Activated CD4-positive, alpha-beta T cell treated with anti-CD3 and anti-CD28 coated beads, Interleukin-2, amount 10 ng/mL, durations not matched to agents 7 days and 5 days (primary cell): Measurements from ENCODE around the gene DOLPP1. TPM values are rescaled to one million over a fixed set of nuclear protein-coding genes. Genes with fewer than 3 reads are reported as not detected.
A peak's percentile ranks its signal among the peaks of the same experiment; 100 is the strongest.

ENCODE experiments used
- CTCF ChIA-PET: fragments of 350-600 bp; sonication (Branson Sonifier 250); formaldehyde crosslinking; loops from one replicate; lab custom pipeline; 2021; ENCODE audit warnings: antibody characterized with exemption; lab: Charles Lee
- POLR2A ChIA-PET: fragments of 350-600 bp; sonication (Branson Sonifier 250); formaldehyde crosslinking; loops from one replicate; lab custom pipeline; 2021; ENCODE audit warnings: antibody characterized with exemption; lab: Charles Lee
- DNase-seq: peaks from one replicate; pipeline ENCODE4 v3.0.0-alpha.2; 2020
- H3K27ac Mint-ChIP-seq: one replicate; pipeline ENCODE4 v1.8.0; 2021; ENCODE audit warnings: mild to moderate bottlenecking, moderate library complexity, mixed read lengths
- H3K27me3 Mint-ChIP-seq: one replicate; pipeline ENCODE4 v1.8.0; 2021; ENCODE audit warnings: mixed read lengths
- H3K36me3 Mint-ChIP-seq: one replicate; pipeline ENCODE4 v1.8.0; 2021; ENCODE audit warnings: low read depth, mixed read lengths
- H3K4me1 Mint-ChIP-seq: one replicate; pipeline ENCODE4 v1.8.0; 2021; ENCODE audit warnings: mixed read lengths
- H3K4me3 Mint-ChIP-seq: one replicate; pipeline ENCODE4 v1.8.0; 2021; ENCODE audit warnings: mild to moderate bottlenecking, moderate library complexity, mixed read lengths
- H3K9me3 Mint-ChIP-seq: one replicate; pipeline ENCODE4 v1.8.0; 2021; ENCODE audit warnings: mixed read lengths
- total RNA-seq, 2 experiments: library from RNA; stranded (reverse); gene quantifications; one replicate each; pipeline ENCODE4 v1.2.3, GENCODE V29; 2021

DOLPP1 gene
- total RNA-seq, 2 experiments from 2014 or later: 19.5 to 19.6 TPM

DNA sequence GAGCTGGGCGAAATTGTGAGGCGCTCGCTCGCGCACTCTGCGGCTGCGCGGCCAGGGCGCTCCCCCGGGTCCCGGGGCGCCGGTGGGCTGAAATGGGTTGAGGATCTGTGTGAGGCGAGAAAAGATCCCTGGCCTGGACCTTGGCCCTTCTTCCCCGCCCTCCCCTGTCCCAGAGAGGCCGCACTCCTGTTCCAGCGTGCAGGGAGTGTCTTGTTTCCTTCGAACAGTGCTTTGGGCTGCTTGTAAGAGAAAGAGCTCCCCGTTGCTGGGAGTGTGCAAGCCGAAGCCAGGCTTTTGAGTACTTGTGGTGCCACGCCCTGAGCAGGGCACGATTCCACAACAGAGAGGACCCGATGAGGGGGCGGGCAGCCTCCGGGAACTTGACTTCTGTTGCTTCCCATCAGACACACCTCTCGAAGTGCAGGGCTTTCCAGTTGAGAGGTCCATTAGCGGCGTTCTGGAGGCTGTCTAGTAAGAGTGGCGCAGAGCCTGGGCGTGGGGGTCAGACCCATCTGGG lies 535 bp downstream of the DOLPP1 start:
- ChIA-PET CTCF (interaction anchor here (1.2 to 1.8 kb wide), 5 partner anchors 10 to 25 kb away, joined by 3 to 7 read pairs (median 3); no protein-coding TSS in a partner anchor), POLR2A (interaction anchor here (0.5 kb wide), 1 partner anchor 1003 kb away, joined by 4 read pairs; no protein-coding TSS in a partner anchor)
- no peaks in the 10 kb centered on the region for H3K9me3 Mint-ChIP-seq
- peaks cover 4% of the 10 kb centered on the region for H3K36me3 Mint-ChIP-seq
- no peak for DNase-seq
- H3K4me3 Mint-ChIP-seq: peak overlapping the region; percentile 86
- H3K27me3 Mint-ChIP-seq: no peaks in the 10 kb centered on the region
- H3K4me1 Mint-ChIP-seq: peaks cover 34% of the 10 kb centered on the region
- peak overlapping the region; percentile 87 for H3K27ac Mint-ChIP-seq

DNA sequence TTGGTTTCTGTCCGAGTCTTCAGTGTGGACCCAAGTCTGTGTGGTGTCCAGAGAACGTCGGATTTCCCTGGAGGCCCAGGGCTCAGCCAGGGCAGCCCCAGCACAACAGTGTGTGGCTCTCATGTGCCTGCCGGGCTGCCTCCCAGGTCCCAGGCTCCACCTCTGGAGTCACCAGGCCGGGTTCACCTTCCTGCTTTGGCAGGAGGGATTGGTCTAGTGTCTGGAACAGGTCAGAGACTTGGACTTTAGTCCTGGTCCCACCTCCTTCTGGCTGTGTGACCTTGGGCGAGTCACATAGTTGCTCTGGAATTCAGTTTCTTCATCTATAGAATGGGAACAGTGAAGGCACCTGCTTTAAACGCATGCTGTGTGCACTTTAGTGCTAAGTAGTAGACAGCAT lies 3.2 kb downstream of the DOLPP1 start:
- Mint-ChIP-seq H3K27ac (no peak overlapping the region), H3K4me3 (no peak overlapping the region), H3K9me3 (no peaks in the 10 kb centered on the region), H3K4me1 (peaks cover 29% of the 10 kb centered on the region), H3K27me3 (no peaks in the 10 kb centered on the region), H3K36me3 (peaks cover 7% of the 10 kb centered on the region)
- POLR2A ChIA-PET: no interaction called here
- DNase-seq: no peak
- CTCF ChIA-PET: interaction anchor here (1.4 kb wide), 1 partner anchor 11 kb away, joined by 3 read pairs; no protein-coding TSS in a partner anchor

DNA sequence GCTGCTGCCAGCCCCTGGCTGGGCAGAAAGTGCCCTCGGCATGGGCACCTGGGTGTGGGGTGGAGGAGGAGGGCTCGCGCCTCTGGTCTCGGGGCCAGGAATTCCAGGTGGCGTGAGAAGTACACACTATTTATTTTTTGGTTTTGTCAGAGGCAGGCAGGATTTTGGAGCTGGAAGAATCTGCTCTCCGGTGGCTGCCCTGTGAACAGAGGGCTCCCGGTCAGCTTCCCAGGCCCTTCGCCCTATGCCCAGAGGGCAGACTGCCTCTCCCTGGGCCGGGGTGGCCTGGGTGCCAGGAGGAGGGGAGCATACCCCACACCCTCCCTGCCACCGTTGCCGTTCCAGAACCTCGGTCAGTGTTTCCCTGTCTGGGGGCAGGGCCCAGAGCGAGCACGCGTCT lies 8.3 kb downstream of the DOLPP1 start:
- no peak for DNase-seq
- H3K36me3 Mint-ChIP-seq: peaks cover 7% of the 10 kb centered on the region
- POLR2A ChIA-PET: no interaction called here
- no peak overlapping the region for H3K4me3 Mint-ChIP-seq
- no peaks in the 10 kb centered on the region for H3K9me3 Mint-ChIP-seq
- no peaks in the 10 kb centered on the region for H3K27me3 Mint-ChIP-seq
- H3K4me1 Mint-ChIP-seq: no peaks in the 10 kb centered on the region
- H3K27ac Mint-ChIP-seq: no peak overlapping the region
- CTCF ChIA-PET: interaction anchor here (1.6 kb wide), 1 partner anchor 271 kb away, joined by 3 read pairs; the partner anchor contains the start of gene ENDOG

DNA sequence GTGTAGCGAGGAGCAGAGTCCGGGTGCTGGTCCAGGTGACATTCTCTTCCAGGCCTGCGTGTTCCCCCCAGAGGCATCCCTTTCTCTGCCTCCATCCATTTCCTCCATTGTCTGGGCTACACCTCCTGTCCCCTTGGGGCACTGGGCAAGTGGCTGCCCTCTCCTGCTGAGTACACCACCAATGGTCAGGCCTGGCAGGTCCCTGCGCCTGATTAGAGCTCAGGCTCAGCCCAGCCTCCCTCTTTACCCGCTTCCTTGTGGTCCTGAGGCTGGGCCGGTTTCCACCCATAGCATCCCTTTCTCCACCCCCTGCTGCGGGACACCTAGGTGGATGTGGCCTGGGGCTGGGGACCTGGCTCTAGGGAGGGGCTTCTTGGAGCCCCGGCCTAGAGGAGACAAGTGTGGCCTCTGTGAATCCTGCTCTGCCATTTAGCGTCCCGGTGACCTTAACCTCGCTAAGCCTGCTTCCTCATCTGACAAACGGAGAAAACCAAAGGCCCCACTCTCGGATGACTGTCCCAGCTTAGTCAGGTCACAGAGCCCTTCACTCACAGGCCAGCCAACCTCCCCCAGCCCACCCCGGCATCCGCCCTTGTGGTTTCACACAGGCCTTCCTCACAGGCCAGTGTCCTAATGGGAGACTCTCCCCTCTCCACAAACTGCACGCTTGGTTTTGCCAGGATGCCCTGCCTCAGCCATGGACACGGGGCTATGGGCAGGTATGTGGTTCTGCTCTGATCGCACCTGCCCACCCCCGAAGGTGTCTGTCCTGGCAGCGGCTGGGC lies 12.9 kb downstream of the DOLPP1 start:
- no peak overlapping the region for H3K4me3 Mint-ChIP-seq
- no peaks in the 10 kb centered on the region for H3K36me3 Mint-ChIP-seq
- H3K4me1 Mint-ChIP-seq: no peaks in the 10 kb centered on the region
- H3K9me3 Mint-ChIP-seq: no peaks in the 10 kb centered on the region
- CTCF ChIA-PET: interaction anchor here (1.2 kb wide), 1 partner anchor 10 kb away, joined by 3 read pairs; no protein-coding TSS in a partner anchor
- POLR2A ChIA-PET: no interaction called here
- no peak overlapping the region for H3K27ac Mint-ChIP-seq
- H3K27me3 Mint-ChIP-seq: no peaks in the 10 kb centered on the region
- DNase-seq: no peak

DNA sequence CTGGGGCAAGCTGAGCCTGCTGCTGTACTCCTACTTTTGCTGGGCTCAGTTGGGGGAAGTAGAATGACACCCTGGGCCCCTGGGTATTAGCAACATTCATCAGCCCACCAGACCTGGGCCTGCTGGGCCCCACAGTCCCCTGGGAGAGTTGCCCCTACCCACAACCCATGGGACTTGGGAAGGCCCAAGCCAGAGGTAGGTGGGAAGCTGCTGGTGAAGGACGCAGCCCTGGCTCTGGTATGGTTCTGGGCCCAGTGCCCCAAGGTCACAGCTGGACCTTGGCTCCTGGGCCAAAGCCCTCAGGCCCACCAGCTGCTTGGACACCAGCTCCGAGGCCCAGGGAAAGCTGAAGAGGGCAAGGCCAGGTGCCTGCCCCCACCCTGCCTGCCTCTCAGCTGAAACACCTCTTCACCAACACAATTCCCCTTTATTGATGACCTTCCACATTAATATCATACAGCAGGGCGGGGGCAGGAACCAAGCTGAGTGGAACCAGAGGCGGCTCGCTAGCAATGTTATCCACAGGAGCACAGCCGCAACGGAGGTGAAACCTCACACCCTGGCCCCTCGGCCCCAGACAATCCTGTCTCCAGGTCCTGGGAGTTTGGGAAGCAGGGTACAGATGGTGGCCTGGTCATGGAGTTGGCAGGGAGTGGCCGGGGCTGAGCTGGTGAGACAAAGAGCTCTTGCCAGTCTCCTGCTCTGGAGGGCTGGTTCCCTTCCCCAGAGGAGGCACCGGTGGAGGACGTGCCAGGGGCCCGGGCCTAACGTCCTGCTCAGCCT lies 13.7 kb downstream of the DOLPP1 start:
- H3K4me1 Mint-ChIP-seq: no peaks in the 10 kb centered on the region
- H3K36me3 Mint-ChIP-seq: no peaks in the 10 kb centered on the region

DNA sequence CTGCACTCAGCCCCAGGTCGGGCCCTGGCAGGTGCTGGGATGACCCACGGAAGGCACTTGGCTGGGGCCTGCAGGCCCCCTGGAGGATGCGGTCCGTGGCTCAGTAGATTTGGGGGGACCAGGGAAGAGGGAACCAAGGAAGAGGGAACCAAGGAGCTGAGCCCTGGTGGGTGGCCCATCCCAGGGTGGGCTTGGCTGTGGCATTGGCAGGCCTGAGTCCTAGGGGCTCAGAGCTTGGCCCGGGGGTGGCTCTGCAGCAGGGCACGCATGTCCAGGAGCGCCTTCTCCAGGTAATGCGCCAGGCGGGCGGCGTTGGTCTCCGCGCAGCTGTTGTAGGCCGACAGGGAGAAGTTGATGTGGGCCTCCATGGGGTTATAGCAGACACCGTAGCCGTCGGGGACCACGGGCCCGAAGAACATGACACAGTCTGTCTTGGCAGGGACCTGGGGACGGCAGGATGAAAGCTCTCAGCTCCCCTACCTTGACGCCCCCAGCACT lies 14.3 kb downstream of the DOLPP1 start:
- Mint-ChIP-seq H3K4me3 (no peak overlapping the region), H3K36me3 (no peaks in the 10 kb centered on the region), H3K4me1 (no peaks in the 10 kb centered on the region), H3K9me3 (no peaks in the 10 kb centered on the region), H3K27me3 (no peaks in the 10 kb centered on the region), H3K27ac (no peak overlapping the region)
- POLR2A ChIA-PET: no interaction called here
- CTCF ChIA-PET: interaction anchor here (0.5 to 1.5 kb wide), 5 partner anchors 12 to 216 kb away, joined by 3 to 4 read pairs (median 4); partner anchors contain the start of gene DOLPP1
- DNase-seq: no peak

More for the DNA sequence above, 13.7 kb downstream of the DOLPP1 start:
- H3K9me3 Mint-ChIP-seq: no peaks in the 10 kb centered on the region
- no peaks in the 10 kb centered on the region for H3K27me3 Mint-ChIP-seq
- ChIA-PET POLR2A (no interaction called here), CTCF (interaction anchor here (1.2 to 1.5 kb wide), 4 partner anchors 11 to 17 kb away, joined by 3 to 4 read pairs (median 4); partner anchors contain the start of gene DOLPP1)
- no peak for DNase-seq
- no peak overlapping the region for H3K27ac Mint-ChIP-seq
- H3K4me3 Mint-ChIP-seq: no peak overlapping the region

DNA sequence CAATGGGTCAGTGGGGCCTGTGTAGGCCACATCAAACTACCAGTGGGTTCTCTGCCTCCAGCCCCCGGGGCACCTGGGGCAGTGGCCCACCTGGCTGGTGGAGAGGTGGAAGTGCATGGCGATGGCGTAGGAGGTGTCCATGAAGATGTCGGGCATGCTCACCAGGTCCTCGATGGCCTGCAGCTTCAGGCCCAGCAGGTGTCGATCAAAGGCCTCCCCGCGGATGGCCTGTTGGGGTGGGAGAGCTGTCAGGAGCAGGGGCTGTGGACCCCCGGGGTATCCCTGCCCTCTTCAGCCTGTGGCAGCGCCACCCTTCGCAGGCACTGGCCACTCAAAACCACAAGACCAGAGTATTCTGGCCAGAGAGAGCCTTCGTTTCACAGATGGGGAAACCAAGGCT lies 15.0 kb downstream of the DOLPP1 start:
- no peaks in the 10 kb centered on the region for H3K27me3 Mint-ChIP-seq
- ChIA-PET POLR2A (no interaction called here), CTCF (interaction anchor here (0.5 to 1.5 kb wide), 3 partner anchors 12 to 217 kb away, joined by 3 to 4 read pairs (median 4); partner anchors contain the start of gene DOLPP1)
- H3K9me3 Mint-ChIP-seq: no peaks in the 10 kb centered on the region
- H3K4me3 Mint-ChIP-seq: no peak overlapping the region
- no peaks in the 10 kb centered on the region for H3K4me1 Mint-ChIP-seq
- no peaks in the 10 kb centered on the region for H3K36me3 Mint-ChIP-seq
- no peak overlapping the region for H3K27ac Mint-ChIP-seq
- no peak for DNase-seq

DNA sequence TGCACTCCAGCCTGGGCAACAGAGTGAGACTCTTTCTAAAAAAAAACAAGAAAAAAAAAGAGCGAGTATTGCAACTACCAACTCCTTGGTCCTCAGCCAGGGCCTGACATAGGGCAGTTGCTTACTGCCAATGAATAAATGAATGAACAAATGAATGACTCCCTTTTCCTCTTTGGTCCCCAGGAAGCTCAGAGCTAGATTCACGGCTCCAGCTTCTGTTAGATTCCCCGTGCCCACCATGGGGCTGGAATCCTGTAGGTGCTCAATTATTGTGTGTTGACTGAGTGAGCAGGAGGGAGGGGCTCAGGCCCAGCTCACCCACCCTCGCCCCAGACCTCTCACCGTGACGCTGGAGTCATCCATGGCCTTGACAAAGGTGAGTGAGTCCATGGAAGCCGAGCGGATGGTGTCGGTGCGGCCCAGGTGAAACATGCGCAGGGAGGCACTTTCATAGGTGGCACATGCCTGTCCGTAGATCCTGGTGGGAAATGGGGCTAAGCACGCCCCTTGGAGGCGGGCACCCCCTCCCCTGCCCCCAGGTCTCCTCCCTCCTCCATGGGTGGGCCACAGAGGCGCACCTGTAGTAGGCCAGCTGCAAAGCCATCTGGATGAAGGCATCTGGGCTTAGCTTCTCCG lies 16.9 kb downstream of the DOLPP1 start:
- Mint-ChIP-seq H3K27ac (no peak overlapping the region), H3K4me1 (no peaks in the 10 kb centered on the region), H3K36me3 (no peaks in the 10 kb centered on the region), H3K9me3 (no peaks in the 10 kb centered on the region), H3K4me3 (no peak overlapping the region), H3K27me3 (no peaks in the 10 kb centered on the region)
- ChIA-PET POLR2A (no interaction called here), CTCF (interaction anchor here (0.5 to 1.5 kb wide), 4 partner anchors 17 to 1590 kb away, joined by 3 to 7 read pairs (median 4); partner anchors contain the start of gene DOLPP1)
- no peak for DNase-seq

DNA sequence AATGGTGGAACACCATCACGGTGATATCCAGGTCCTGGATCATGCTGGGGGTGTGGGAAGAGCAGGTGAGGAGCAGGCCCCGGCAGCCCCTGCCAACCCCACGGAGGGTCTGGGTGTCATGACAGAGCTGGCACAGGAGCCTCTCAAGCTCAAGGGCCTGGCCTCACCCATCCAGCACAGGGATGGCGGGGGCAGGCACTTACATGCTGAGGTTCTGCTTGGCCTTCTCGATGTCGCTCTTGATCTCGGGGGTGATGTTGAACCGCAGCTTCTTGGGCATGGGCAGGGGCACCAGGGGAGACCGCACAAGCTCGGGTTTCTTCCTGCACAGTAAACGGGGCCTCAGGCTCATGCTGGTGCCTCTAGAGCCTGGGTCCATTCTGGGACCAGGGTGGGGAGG lies 17.4 kb downstream of the DOLPP1 start:
- no peaks in the 10 kb centered on the region for H3K36me3 Mint-ChIP-seq
- DNase-seq: no peak
- ChIA-PET POLR2A (no interaction called here), CTCF (interaction anchor here (0.5 to 1.5 kb wide), 3 partner anchors 18 to 50 kb away, joined by 3 to 7 read pairs (median 3); partner anchors contain the start of gene DOLPP1)
- H3K27me3 Mint-ChIP-seq: no peaks in the 10 kb centered on the region
- no peaks in the 10 kb centered on the region for H3K9me3 Mint-ChIP-seq
- H3K4me1 Mint-ChIP-seq: no peaks in the 10 kb centered on the region
- H3K4me3 Mint-ChIP-seq: no peak overlapping the region
- H3K27ac Mint-ChIP-seq: no peak overlapping the region

DNA sequence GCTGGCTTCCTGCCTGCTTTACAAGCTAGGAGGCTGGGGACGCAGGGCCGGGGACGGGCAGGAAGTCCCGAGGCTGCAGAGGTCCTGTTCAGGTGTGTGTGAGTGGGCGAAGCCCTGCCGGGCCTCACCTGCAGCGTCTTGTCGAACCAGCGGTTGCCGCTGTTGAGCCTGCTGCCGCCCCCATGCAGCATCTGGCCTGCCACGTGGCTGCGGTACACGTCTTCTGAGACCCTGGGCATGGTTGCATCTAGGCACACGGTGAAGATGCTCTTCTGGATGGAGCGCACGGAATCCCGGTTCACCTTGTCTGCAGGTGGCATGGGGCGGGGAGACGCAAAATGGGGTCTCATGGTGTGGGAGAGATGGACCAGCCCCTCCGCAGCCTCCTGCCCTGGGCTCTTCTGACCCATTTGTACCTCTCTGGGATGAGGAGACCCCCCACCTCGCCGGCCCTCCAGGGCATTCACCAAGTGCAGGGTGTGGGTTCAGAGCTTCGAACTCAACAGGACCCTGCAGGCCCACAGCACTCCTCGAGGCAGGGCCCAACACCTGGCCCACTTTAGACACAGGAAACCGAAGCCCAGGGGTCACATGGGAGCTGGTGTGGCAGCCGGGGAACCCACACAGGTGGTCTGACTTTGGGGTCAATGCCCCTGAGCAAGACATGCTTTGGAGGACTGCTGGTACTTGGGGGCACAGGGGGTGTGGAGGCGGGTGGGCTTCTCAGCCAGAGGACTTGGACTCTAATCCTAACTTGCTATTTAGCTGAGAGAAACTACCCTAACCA lies 19.7 kb downstream of the DOLPP1 start:
- ChIA-PET CTCF (no interaction called here), POLR2A (no interaction called here)
- Mint-ChIP-seq H3K27me3 (no peaks in the 10 kb centered on the region), H3K4me3 (no peak overlapping the region), H3K27ac (no peak overlapping the region), H3K9me3 (no peaks in the 10 kb centered on the region), H3K36me3 (no peaks in the 10 kb centered on the region), H3K4me1 (no peaks in the 10 kb centered on the region)
- DNase-seq: no peak

DNA sequence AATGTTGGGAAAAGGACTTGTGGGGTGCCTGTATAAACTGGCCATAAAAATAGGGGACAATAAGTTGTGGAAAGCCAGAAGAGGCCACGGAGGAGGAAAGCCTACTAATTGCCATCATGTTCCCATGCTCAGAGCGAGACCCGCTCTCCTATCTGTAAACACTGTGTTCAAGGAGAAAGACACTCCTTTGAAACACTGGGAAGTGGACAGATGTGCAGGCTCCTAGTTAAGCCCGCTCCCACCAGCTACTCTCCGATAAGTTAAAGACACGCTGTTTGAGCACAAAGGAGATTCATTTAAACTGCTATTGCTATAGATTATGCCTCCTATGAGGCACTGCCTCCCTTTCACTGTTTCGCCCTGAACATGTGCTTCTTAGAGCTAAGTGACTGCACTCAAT lies 20.4 kb downstream of the DOLPP1 start:
- H3K4me1 Mint-ChIP-seq: no peaks in the 10 kb centered on the region
- H3K36me3 Mint-ChIP-seq: no peaks in the 10 kb centered on the region
- no peak for DNase-seq
- no peaks in the 10 kb centered on the region for H3K27me3 Mint-ChIP-seq
- no peak overlapping the region for H3K27ac Mint-ChIP-seq
- H3K9me3 Mint-ChIP-seq: no peaks in the 10 kb centered on the region
- no peak overlapping the region for H3K4me3 Mint-ChIP-seq
- ChIA-PET POLR2A (no interaction called here), CTCF (interaction anchor here (0.7 kb wide), 1 partner anchor 17 kb away, joined by 3 read pairs; no protein-coding TSS in a partner anchor)
